Activated T-cell treated with anti-CD3 and anti-CD28 coated beads, Interleukin-2, amount 50 U/mL, for 24 hours (primary cell): ENCODE measurements around the gene ERP29.

Experiments used
- DNase-seq: peaks from one replicate; pipeline ENCODE4 v3.0.0-alpha.2; 2020
- H3K27ac Mint-ChIP-seq: 2 replicates; pipeline ENCODE4 v1.8.0; 2020; ENCODE audit warnings: mild to moderate bottlenecking, mixed read lengths
- H3K27me3 Mint-ChIP-seq: 2 replicates; pipeline ENCODE4 v1.8.0; 2020; ENCODE audit warnings: mixed read lengths
- H3K36me3 Mint-ChIP-seq: 2 replicates; pipeline ENCODE4 v1.8.0; 2020; ENCODE audit warnings: low read depth, mixed read lengths
- H3K4me1 Mint-ChIP-seq: 2 replicates; pipeline ENCODE4 v1.8.0; 2020; ENCODE audit warnings: low read depth, mixed read lengths
- H3K4me3 Mint-ChIP-seq: 2 replicates; pipeline ENCODE4 v1.8.0; 2020; ENCODE audit warnings: mild to moderate bottlenecking, moderate library complexity, mixed read lengths
- H3K9me3 Mint-ChIP-seq: 2 replicates; pipeline ENCODE4 v1.8.0; 2020; ENCODE audit warnings: mixed read lengths

Gene ERP29

GRCh38 chr12:112011685-112012084 is 1.5 kb upstream of the ERP29 start:
- Mint-ChIP-seq H3K27me3 (no peaks in the 10 kb centered on the region), H3K4me1 (peaks cover 53% of the 10 kb centered on the region), H3K36me3 (peaks cover 58% of the 10 kb centered on the region), H3K9me3 (peaks cover 6% of the 10 kb centered on the region), H3K27ac (peak overlapping the region; percentile 97), H3K4me3 (peak overlapping the region; percentile 89)
- no peak for DNase-seq

GRCh38 chr12:112013601-112014402 is 576 bp downstream of the ERP29 start:
- Mint-ChIP-seq H3K4me1 (peaks cover 61% of the 10 kb centered on the region), H3K27me3 (no peaks in the 10 kb centered on the region), H3K27ac (peak overlapping the region; percentile 97), H3K4me3 (peak overlapping the region; percentile 89), H3K9me3 (peaks cover 6% of the 10 kb centered on the region), H3K36me3 (peaks cover 78% of the 10 kb centered on the region)
- DNase-seq = peak; percentile 78

GRCh38 chr12:112015938-112016337 is 2.7 kb downstream of the ERP29 start:
- peaks cover 90% of the 10 kb centered on the region for H3K36me3 Mint-ChIP-seq
- H3K27ac Mint-ChIP-seq = peak overlapping the region; percentile 88
- no peak for DNase-seq
- H3K27me3 Mint-ChIP-seq = no peaks in the 10 kb centered on the region
- H3K4me3 Mint-ChIP-seq = peak overlapping the region; percentile 89
- peaks cover 6% of the 10 kb centered on the region for H3K9me3 Mint-ChIP-seq
- H3K4me1 Mint-ChIP-seq = peaks cover 64% of the 10 kb centered on the region

GRCh38 chr12:112017041-112017440 is 3.8 kb downstream of the ERP29 start:
- Mint-ChIP-seq H3K4me1 (peaks cover 55% of the 10 kb centered on the region), H3K36me3 (peaks cover 88% of the 10 kb centered on the region), H3K4me3 (no peak overlapping the region), H3K27ac (peak overlapping the region; percentile 65), H3K9me3 (peaks cover 6% of the 10 kb centered on the region), H3K27me3 (no peaks in the 10 kb centered on the region)
- DNase-seq = no peak

- no peak overlapping the region for H3K4me3 Mint-ChIP-seq
- peaks cover 6% of the 10 kb centered on the region for H3K9me3 Mint-ChIP-seq
- H3K27ac Mint-ChIP-seq = peak overlapping the region; percentile 83
- H3K36me3 Mint-ChIP-seq = peaks cover 94% of the 10 kb centered on the region
- no peaks in the 10 kb centered on the region for H3K27me3 Mint-ChIP-seq
- no peak for DNase-seq
- peaks cover 69% of the 10 kb centered on the region for H3K4me1 Mint-ChIP-seq
Measured at GRCh38 chr12:112018571-112019237, 5.5 kb downstream of the ERP29 start.

- Mint-ChIP-seq H3K27ac (peak overlapping the region; percentile 83), H3K9me3 (peaks cover 3% of the 10 kb centered on the region), H3K4me3 (no peak overlapping the region), H3K4me1 (peaks cover 64% of the 10 kb centered on the region), H3K27me3 (no peaks in the 10 kb centered on the region), H3K36me3 (peaks cover 92% of the 10 kb centered on the region)
- DNase-seq = no peak
Measured at GRCh38 chr12:112020947-112021457, 7.8 kb downstream of the ERP29 start.

- Mint-ChIP-seq H3K4me1 (peaks cover 61% of the 10 kb centered on the region), H3K4me3 (no peak overlapping the region), H3K36me3 (peaks cover 91% of the 10 kb centered on the region), H3K27me3 (no peaks in the 10 kb centered on the region), H3K27ac (peak overlapping the region; percentile 82), H3K9me3 (no peaks in the 10 kb centered on the region)
- no peak for DNase-seq
Measured at GRCh38 chr12:112022241-112023016, 9.2 kb downstream of the ERP29 start.

- H3K4me3 Mint-ChIP-seq = no peak overlapping the region
- H3K27me3 Mint-ChIP-seq = no peaks in the 10 kb centered on the region
- peaks cover 61% of the 10 kb centered on the region for H3K4me1 Mint-ChIP-seq
- DNase-seq = no peak
- peaks cover 91% of the 10 kb centered on the region for H3K36me3 Mint-ChIP-seq
- peak overlapping the region; percentile 82 for H3K27ac Mint-ChIP-seq
- H3K9me3 Mint-ChIP-seq = no peaks in the 10 kb centered on the region
Measured at GRCh38 chr12:112023759-112024396, 10.7 kb downstream of the ERP29 start.

- H3K27me3 Mint-ChIP-seq = no peaks in the 10 kb centered on the region
- no peak overlapping the region for H3K4me3 Mint-ChIP-seq
- peak overlapping the region; percentile 90 for H3K27ac Mint-ChIP-seq
- peaks cover 87% of the 10 kb centered on the region for H3K36me3 Mint-ChIP-seq
- H3K4me1 Mint-ChIP-seq = peaks cover 53% of the 10 kb centered on the region
- H3K9me3 Mint-ChIP-seq = no peaks in the 10 kb centered on the region
- DNase-seq = no peak
Measured at GRCh38 chr12:112025808-112026375, 12.7 kb downstream of the ERP29 start.

GRCh38 chr12:112029301-112029700 is 16.1 kb downstream of the ERP29 start:
- Mint-ChIP-seq H3K27me3 (no peaks in the 10 kb centered on the region), H3K9me3 (no peaks in the 10 kb centered on the region), H3K36me3 (peaks cover 86% of the 10 kb centered on the region), H3K4me3 (no peak overlapping the region), H3K4me1 (peaks cover 35% of the 10 kb centered on the region), H3K27ac (no peak overlapping the region)
- no peak for DNase-seq

- Mint-ChIP-seq H3K36me3 (peaks cover 86% of the 10 kb centered on the region), H3K27me3 (no peaks in the 10 kb centered on the region), H3K27ac (peak overlapping the region; percentile 78), H3K9me3 (no peaks in the 10 kb centered on the region), H3K4me1 (peaks cover 26% of the 10 kb centered on the region), H3K4me3 (no peak overlapping the region)
- DNase-seq = no peak
Measured at GRCh38 chr12:112031472-112031871, 18.2 kb downstream of the ERP29 start.

GRCh38 chr12:112032292-112032691 is 19.1 kb downstream of the ERP29 start:
- Mint-ChIP-seq H3K9me3 (no peaks in the 10 kb centered on the region), H3K27ac (peak overlapping the region; percentile 51), H3K27me3 (no peaks in the 10 kb centered on the region), H3K4me1 (peaks cover 24% of the 10 kb centered on the region), H3K36me3 (peaks cover 86% of the 10 kb centered on the region), H3K4me3 (no peak overlapping the region)
- DNase-seq = no peak

GRCh38 chr12:112035219-112035785 is 22.1 kb downstream of the ERP29 start:
- Mint-ChIP-seq H3K4me1 (peaks cover 9% of the 10 kb centered on the region), H3K36me3 (peaks cover 89% of the 10 kb centered on the region), H3K27me3 (no peaks in the 10 kb centered on the region), H3K4me3 (no peak overlapping the region), H3K27ac (peak overlapping the region; percentile 45), H3K9me3 (no peaks in the 10 kb centered on the region)
- DNase-seq = no peak
